HepG2 (cell line): ENCODE measurements around the gene IMP3. TPM values are rescaled to one million over a fixed set of nuclear protein-coding genes. Genes with fewer than 3 reads are reported as not detected.

Experiments
- FIP1L1 ChIP-seq: fragments of 200-400 bp; formaldehyde crosslinking; IDR thresholded peaks from 2 replicates; pipeline ENCODE4 v1.6.1; 2018; ENCODE audit warnings: low read depth, mild to moderate bottlenecking, low read length, moderate library complexity, borderline replicate concordance; ENCODE audit not compliant: insufficient read depth
- FOXK1 ChIP-seq: sonication (generic); formaldehyde crosslinking; IDR thresholded peaks from 2 replicates; pipeline ENCODE4 v1.4.0; 2020; ENCODE audit warnings: low read depth, missing genetic modification reagents, borderline replicate concordance
- HMGXB4 ChIP-seq, 2 experiments: sonication (generic) in 1 of 2; formaldehyde crosslinking in 1 of 2; IDR thresholded peaks; 2 replicates each; pipeline versions ENCODE4 v1.4.0 to v1.6.1; 2018 to 2020; ENCODE audit warnings: missing genetic modification reagents in 2 of 2, borderline replicate concordance in 1 of 2, low read depth in 1 of 2, mild to moderate bottlenecking in 1 of 2, missing biosample characterization in 1 of 2
- HNF1B ChIP-seq: sonication (generic); formaldehyde crosslinking; IDR thresholded peaks from 2 replicates; pipeline ENCODE4 v1.5.1; 2020; ENCODE audit warnings: mild to moderate bottlenecking, moderate library complexity, missing genetic modification reagents
- KDM5B ChIP-seq: sonication (generic); formaldehyde crosslinking; IDR thresholded peaks from 2 replicates; pipeline ENCODE4 v1.4.0; 2020; ENCODE audit warnings: missing genetic modification reagents, mild to moderate bottlenecking, borderline replicate concordance
- MXI1 ChIP-seq: IDR thresholded peaks from 3 replicates; pipeline ENCODE4 v1.6.1; 2012; ENCODE audit warnings: low read depth, low read length, inconsistent platforms, borderline replicate concordance
- POGK ChIP-seq: sonication (generic); formaldehyde crosslinking; conservative IDR thresholded peaks from 2 replicates; pipeline ENCODE4 v1.8.0; 2022; ENCODE audit warnings: mild to moderate bottlenecking, moderate library complexity, missing genetic modification reagents
- RARA ChIP-seq: IDR thresholded peaks from 2 replicates; pipeline ENCODE4 v1.6.1; 2016; ENCODE audit warnings: missing genetic modification reagents, missing compliant biosample characterization
- RXRA ChIP-seq: sonication (generic); formaldehyde crosslinking; IDR thresholded peaks from 2 replicates; pipeline ENCODE4 v1.5.1; 2020; ENCODE audit warnings: missing genetic modification reagents
- ZNF230 ChIP-seq: sonication (generic); formaldehyde crosslinking; IDR thresholded peaks from 2 replicates; pipeline ENCODE4 v1.4.0; 2020; ENCODE audit warnings: mild to moderate bottlenecking, missing genetic modification reagents
- ZNF326 ChIP-seq: sonication (generic); formaldehyde crosslinking; IDR thresholded peaks from 2 replicates; pipeline ENCODE4 v1.4.0; 2020; ENCODE audit warnings: missing genetic modification reagents, borderline replicate concordance
- ZNF383 ChIP-seq: sonication (generic); formaldehyde crosslinking; IDR thresholded peaks from 2 replicates; pipeline ENCODE4 v1.4.0; 2020; ENCODE audit warnings: missing genetic modification reagents, mild to moderate bottlenecking, borderline replicate concordance
- ZNF558 ChIP-seq: sonication (generic); formaldehyde crosslinking; IDR thresholded peaks from 2 replicates; pipeline ENCODE4 v1.9.0; 2022; ENCODE audit warnings: mild to moderate bottlenecking, missing genetic modification reagents, borderline replicate concordance
- ZNF746 ChIP-seq: sonication (generic); formaldehyde crosslinking; IDR thresholded peaks from 2 replicates; pipeline ENCODE4 v1.8.0; 2022; ENCODE audit warnings: mild to moderate bottlenecking, missing genetic modification reagents
- polyA plus RNA-seq, 8 experiments: library from polyadenylated mRNA; depleted of rRNA in 3 of 8; stranded (reverse) in 7 of 8; unstranded in 1 of 8; fragments of >200 nt; fragmentation: Illumina TruSeq in 4 of 8; extraction: Trizol in 4 of 8; gene quantifications; 2 replicates each; pipeline versions ENCODE4 v1.2.1 to v1.2.3, GENCODE V29; 2011 to 2016; ENCODE audit warnings: low read depth in 4 of 8, missing spikeins in 1 of 8, mixed read lengths in 1 of 8; ENCODE audit not compliant: insufficient read depth in 1 of 8
- total RNA-seq, 5 experiments: library from RNA; depleted of rRNA; stranded (reverse); fragments of >200 nt; fragmentation: Illumina TruSeq; extraction: Trizol; gene quantifications; 2 replicates each; pipeline ENCODE4 v1.2.3, GENCODE V29; 2016; ENCODE audit warnings: low read depth in 1 of 5
- TF ChIP-seq, protein P1 (sequence below): sonication (generic); formaldehyde crosslinking; IDR thresholded peaks from 2 replicates; pipeline ENCODE4 v1.8.1; 2023; ENCODE audit warnings: mild to moderate bottlenecking, moderate library complexity, missing genetic modification reagents
- TF ChIP-seq, protein P2 (sequence below): sonication (generic); formaldehyde crosslinking; IDR thresholded peaks from 2 replicates; pipeline ENCODE4 v1.4.0; 2020; ENCODE audit warnings: missing genetic modification reagents

Gene IMP3
- total and polyA plus RNA-seq, 2 of the 13 experiments (the other 11 are each of a cell fraction or from before 2014, with no cell fraction given): 38.3 to 143 TPM

GRCh38 chr15:75650908-75651809 is 11.1 kb upstream of the IMP3 start (continued):
- peak; percentile 86; the same call in 1 of the 3 replicates for TF ChIP-seq MXI1
- TF ChIP-seq HMGXB4 (CRISPR knock-in tag; IDR thresholded peaks at IDR 0.05; ENCODE audit: borderline replicate concordance in 1 of 2, low read depth in 1 of 2): peak; percentile 25 to 64; a peak in 1 of 4 replicates
- no peak for TF ChIP-seq ZNF326 (CRISPR knock-in tag)
- TF ChIP-seq ZNF558: no peak
- peak; percentile 80; the same call in 1 of the 2 replicates for TF ChIP-seq ZNF383 (CRISPR knock-in tag)
- TF ChIP-seq ZNF230 (CRISPR knock-in tag): 0 out of 2 replicates have a peak, but pooled peaks have one; percentile 68
- TF ChIP-seq, protein P1, sequence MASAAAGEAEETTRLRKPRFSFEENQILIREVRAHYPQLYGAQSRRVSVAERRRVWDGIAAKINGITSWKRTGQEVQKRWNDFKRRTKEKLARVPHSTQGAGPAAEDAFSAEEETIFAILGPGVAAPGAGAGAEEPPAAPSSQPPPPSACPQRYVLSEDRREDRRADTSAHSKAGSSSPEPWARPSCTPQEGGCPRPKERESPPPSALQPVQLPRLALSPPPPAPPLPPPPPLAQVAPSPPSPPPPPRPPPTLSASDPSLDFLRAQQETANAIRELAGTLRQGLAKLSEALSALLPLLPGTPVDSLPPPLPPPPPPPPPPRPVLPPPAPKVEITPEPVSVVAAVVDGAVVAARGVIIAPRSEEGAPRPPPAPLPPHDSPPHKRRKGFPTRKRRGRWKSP (CRISPR knock-in tag): peak; percentile 34; the same call in 1 of the 2 replicates
- TF ChIP-seq FIP1L1: no peak
- TF ChIP-seq, protein P2, sequence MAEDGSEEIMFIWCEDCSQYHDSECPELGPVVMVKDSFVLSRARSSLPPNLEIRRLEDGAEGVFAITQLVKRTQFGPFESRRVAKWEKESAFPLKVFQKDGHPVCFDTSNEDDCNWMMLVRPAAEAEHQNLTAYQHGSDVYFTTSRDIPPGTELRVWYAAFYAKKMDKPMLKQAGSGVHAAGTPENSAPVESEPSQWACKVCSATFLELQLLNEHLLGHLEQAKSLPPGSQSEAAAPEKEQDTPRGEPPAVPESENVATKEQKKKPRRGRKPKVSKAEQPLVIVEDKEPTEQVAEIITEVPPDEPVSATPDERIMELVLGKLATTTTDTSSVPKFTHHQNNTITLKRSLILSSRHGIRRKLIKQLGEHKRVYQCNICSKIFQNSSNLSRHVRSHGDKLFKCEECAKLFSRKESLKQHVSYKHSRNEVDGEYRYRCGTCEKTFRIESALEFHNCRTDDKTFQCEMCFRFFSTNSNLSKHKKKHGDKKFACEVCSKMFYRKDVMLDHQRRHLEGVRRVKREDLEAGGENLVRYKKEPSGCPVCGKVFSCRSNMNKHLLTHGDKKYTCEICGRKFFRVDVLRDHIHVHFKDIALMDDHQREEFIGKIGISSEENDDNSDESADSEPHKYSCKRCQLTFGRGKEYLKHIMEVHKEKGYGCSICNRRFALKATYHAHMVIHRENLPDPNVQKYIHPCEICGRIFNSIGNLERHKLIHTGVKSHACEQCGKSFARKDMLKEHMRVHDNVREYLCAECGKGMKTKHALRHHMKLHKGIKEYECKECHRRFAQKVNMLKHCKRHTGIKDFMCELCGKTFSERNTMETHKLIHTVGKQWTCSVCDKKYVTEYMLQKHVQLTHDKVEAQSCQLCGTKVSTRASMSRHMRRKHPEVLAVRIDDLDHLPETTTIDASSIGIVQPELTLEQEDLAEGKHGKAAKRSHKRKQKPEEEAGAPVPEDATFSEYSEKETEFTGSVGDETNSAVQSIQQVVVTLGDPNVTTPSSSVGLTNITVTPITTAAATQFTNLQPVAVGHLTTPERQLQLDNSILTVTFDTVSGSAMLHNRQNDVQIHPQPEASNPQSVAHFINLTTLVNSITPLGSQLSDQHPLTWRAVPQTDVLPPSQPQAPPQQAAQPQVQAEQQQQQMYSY: peak; percentile 73; the same call in 1 of the 2 replicates
- TF ChIP-seq KDM5B (CRISPR knock-in tag): 0 out of 2 replicates have a peak, but pooled peaks have one; percentile 68
- TF ChIP-seq HNF1B (CRISPR knock-in tag): peak; percentile 97
- peak; percentile 97 for TF ChIP-seq RXRA (CRISPR knock-in tag)
- peak; percentile 96 for TF ChIP-seq RARA (CRISPR knock-in tag)
- no peak; the same call in 1 of the 2 replicates for TF ChIP-seq FOXK1 (CRISPR knock-in tag)
- 0 out of 2 replicates have a peak, but pooled peaks have one; percentile 58 for TF ChIP-seq ZNF746 (CRISPR knock-in tag)
- TF ChIP-seq POGK (CRISPR knock-in tag): peak; percentile 59; the same call in 1 of the 2 replicates
